ENCODE results near the gene GBA3.

- TF ChIP-seq CTCF (IDR thresholded peaks at IDR 0.05) (no peak), POLR2A (IDR thresholded peaks at IDR 0.05) (no peak)
Observed at GRCh38 chr4:22730021-22730420, 37.3 kb downstream of the GBA3 start.

Data from thyroid gland (tissue), 4 donors.